ENCODE data around the gene P2RX4.

Gene P2RX4

DNA sequence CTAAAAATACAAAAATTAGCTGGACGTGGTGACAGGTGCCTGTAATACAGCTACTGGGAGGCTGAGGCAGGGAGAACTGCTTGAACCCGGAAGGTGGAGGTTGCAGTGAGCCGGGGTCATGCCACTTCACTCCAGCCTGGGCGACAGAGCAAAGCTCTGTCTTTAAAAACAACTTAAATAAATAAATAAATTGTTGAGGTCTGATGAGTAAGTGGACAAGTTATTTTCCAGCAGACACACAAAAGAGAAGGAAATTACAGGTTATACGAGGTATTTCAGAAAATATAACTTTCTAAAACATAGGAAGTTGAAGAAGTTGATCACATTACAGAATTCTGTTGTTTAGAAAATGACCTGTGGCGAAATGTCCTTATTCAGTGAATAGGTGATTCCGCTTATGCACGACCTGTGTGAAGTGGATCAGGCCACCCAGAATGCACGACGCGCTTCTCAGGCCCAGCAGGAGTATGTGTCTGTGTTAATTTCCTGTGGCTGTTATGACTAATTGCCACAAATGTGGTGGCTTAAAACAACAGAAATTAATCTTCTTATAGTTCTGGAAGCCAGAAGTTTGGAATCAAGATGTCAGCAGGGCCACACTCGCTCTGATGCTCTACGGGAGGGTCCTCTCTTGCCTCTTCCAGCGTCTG is 39.2 kb upstream of the P2RX4 start:
- TF ChIP-seq TAF1 (IDR thresholded peaks at IDR 0.05; ENCODE audit: borderline replicate concordance, insufficient read depth, low read length) (no peak), FOXP2 (optimal IDR thresholded peaks at IDR 0.05; ENCODE audit: borderline replicate concordance, extremely low read depth, extremely low read length, insufficient read depth) (no peak), POLR2AphosphoS5 (IDR thresholded peaks at IDR 0.05; ENCODE audit: low read depth, low read length) (no peak), SIN3A (IDR thresholded peaks at IDR 0.05; ENCODE audit: borderline replicate concordance, insufficient read depth, low read length) (no peak), REST (IDR thresholded peaks at IDR 0.05; ENCODE audit: insufficient read depth in 1 of 2, low read depth in 2 of 2, low read length in 2 of 2) (no peak)

GRCh38 chr12:121172145-121172544 is 37.8 kb upstream of the P2RX4 start:
- TF ChIP-seq FOXP2 (optimal IDR thresholded peaks at IDR 0.05; ENCODE audit: borderline replicate concordance, extremely low read depth, extremely low read length, insufficient read depth): no peak
- no peak for TF ChIP-seq POLR2AphosphoS5 (IDR thresholded peaks at IDR 0.05; ENCODE audit: low read depth, low read length)
- TF ChIP-seq TAF1 (IDR thresholded peaks at IDR 0.05; ENCODE audit: borderline replicate concordance, insufficient read depth, low read length): no peak
- no peak for TF ChIP-seq REST (IDR thresholded peaks at IDR 0.05; ENCODE audit: insufficient read depth in 1 of 2, low read depth in 2 of 2, low read length in 2 of 2)
- no peak for TF ChIP-seq SIN3A (IDR thresholded peaks at IDR 0.05; ENCODE audit: borderline replicate concordance, insufficient read depth, low read length)

- no peak for TF ChIP-seq SIN3A (IDR thresholded peaks at IDR 0.05; ENCODE audit: borderline replicate concordance, insufficient read depth, low read length)
- TF ChIP-seq POLR2AphosphoS5 (IDR thresholded peaks at IDR 0.05; ENCODE audit: low read depth, low read length): no peak
- TF ChIP-seq TAF1 (IDR thresholded peaks at IDR 0.05; ENCODE audit: borderline replicate concordance, insufficient read depth, low read length): no peak
- no peak for TF ChIP-seq REST (IDR thresholded peaks at IDR 0.05; ENCODE audit: insufficient read depth in 1 of 2, low read depth in 2 of 2, low read length in 2 of 2)
- TF ChIP-seq FOXP2 (optimal IDR thresholded peaks at IDR 0.05; ENCODE audit: borderline replicate concordance, extremely low read depth, extremely low read length, insufficient read depth): no peak
Observed at GRCh38 chr12:121175383-121176119, 34.4 kb upstream of the P2RX4 start.

GRCh38 chr12:121176826-121177529 is 33.0 kb upstream of the P2RX4 start:
- no peak for TF ChIP-seq SIN3A (IDR thresholded peaks at IDR 0.05; ENCODE audit: borderline replicate concordance, insufficient read depth, low read length)
- no peak for TF ChIP-seq TAF1 (IDR thresholded peaks at IDR 0.05; ENCODE audit: borderline replicate concordance, insufficient read depth, low read length)
- TF ChIP-seq FOXP2 (optimal IDR thresholded peaks at IDR 0.05; ENCODE audit: borderline replicate concordance, extremely low read depth, extremely low read length, insufficient read depth): no peak
- TF ChIP-seq REST (IDR thresholded peaks at IDR 0.05; ENCODE audit: insufficient read depth in 1 of 2, low read depth in 2 of 2, low read length in 2 of 2): no peak
- TF ChIP-seq POLR2AphosphoS5 (IDR thresholded peaks at IDR 0.05; ENCODE audit: low read depth, low read length): no peak

All from PFSK-1 (cell line).